GM18517 (cell line): ENCODE results near the gene UBR2.
"Not testable (repeated sequence)": the region's sequence is repeated elsewhere in the genome, so short reads cannot be mapped to it uniquely, and the experiment has no call there.

Experiments
- ATAC-seq: cut with Tn5 transposase; IDR thresholded peaks from one replicate; pipeline ENCODE4 v1.9.1; 2021; ENCODE audit warnings: mild to moderate bottlenecking, moderate library complexity; ENCODE audit not compliant: unreplicated experiment

The UBR2 gene

DNA sequence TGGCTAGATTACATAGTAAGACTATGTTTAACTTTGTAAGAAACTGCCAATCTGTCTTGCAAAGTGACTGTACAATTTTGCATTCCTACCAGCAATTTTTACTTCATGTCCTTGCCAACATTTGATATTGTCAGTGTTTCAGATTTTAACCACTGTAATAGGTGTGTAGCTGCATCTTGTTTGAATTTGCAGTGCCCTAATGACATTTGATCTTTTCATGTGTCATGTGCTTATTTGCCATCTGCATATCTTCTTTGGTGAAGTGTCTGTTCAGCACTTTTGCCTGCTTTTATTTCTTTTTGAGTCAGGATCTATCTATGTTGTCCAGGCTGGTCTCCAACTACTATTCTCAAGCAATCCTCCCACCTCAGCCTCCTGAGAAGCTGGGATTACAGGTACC lies 161.0 kb downstream of the UBR2 start:
- no peak for ATAC-seq

DNA sequence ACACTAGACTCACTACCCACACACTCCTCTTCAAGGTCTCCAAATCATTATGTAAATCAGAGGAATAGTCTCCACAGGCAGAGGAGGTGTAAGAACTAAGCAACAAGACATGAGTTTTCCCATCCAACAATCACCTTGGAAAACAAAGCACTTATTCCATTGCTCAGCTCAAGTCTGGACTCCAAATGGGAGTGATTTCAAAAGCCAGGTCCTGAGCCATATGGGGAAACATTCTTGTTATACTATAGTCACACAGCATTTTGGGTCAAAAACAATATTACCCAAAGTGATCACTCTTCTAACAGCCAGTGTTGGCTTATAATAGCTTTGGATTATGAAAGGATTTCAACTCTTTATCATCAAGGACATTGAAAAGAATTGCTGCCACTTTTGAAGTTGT lies 162.2 kb downstream of the UBR2 start:
- no peak for ATAC-seq

DNA sequence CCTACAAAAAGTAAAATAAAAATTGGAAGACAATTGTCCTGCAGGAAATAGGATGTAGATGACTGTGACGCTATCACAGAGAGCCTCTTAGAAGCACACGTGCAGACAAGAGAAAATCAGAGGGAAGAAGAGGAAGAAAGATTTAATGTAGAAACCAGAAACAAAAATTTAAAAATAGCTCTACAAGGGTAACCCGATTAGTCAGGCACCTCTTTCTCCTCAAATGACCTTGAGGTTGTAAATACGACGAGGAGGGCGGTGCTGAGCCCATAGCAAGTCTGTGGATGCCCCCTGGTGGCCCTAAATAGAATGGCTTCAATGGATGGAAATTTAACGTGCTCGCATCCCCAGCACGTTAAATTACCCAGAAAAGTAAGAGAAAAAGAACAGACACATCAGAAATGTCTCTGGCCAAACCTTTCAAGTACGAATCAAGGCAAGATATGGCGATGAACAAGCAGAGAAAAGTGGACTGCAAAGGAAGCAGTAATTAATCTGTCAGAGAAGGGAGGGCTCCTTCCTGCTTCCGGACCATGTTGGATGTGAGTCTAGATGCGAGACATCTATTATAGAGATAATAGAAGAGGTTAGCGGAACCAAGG lies 162.8 kb downstream of the UBR2 start:
- ATAC-seq: peak; percentile 78

DNA sequence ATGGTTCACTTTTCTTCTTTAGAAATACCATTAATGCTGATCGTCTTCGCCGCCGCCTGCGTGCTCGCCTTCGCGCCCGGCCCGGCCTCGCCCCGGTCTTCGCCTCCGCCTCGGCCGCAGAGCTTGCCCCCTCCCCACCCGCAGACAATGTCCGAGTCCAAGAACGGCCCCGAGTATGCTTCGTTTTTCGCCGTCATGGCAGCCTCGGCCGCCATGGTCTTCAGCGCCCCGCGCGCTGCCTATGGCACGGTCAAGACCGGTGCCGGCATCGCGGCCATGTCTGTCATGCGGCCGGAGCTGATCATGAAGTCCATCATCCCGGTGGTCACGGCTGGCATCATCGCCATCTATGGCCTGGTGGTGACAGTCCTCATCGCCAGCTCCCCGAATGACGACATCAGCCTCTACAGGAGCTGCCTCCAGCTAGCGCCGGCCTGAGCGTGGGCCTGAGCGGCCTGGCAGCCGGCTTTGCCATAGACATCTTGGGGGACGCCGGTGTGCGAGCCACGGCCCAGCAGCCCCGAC lies 163.3 kb downstream of the UBR2 start:
- ATAC-seq: no peak

DNA sequence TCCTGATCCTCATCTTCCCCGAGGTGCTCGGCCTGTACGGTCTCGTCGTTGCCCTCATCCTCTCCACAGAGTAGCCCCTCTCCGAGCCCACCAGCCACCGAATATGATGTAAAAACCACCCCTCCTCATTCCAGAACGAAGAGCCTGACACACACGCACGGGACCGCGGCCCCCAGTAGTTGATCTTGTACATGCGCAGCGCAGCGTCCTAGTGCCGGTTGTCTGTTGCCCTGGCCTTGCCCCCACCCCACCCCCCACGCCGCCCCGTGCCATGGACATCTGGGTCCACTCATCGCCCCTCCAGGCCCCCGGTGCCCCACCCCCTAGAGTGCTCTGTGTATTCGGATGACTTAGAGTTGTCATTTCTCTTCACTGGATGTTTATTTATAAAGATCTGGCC lies 163.8 kb downstream of the UBR2 start:
- no peak for ATAC-seq

DNA sequence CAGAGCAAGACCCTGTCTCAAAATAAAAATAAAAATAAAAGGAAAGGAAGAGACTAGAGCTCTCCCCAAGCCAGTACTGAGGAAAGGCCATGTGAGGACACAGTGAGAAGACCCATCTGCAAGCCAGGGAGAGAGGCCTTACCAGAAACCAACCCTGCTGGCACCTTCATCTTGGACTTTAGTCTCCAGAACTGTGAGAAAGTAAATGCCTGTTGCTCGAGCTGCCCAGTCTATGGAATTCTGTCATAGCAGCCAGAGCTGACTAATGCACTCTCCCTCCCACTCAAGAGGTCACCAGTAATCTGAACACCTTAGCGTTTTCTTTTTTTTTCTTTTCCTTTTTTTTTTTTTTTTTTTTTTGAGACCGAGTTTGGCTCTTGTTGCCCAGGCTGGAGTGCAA lies 165.9 kb downstream of the UBR2 start:
- ATAC-seq: no peak

DNA sequence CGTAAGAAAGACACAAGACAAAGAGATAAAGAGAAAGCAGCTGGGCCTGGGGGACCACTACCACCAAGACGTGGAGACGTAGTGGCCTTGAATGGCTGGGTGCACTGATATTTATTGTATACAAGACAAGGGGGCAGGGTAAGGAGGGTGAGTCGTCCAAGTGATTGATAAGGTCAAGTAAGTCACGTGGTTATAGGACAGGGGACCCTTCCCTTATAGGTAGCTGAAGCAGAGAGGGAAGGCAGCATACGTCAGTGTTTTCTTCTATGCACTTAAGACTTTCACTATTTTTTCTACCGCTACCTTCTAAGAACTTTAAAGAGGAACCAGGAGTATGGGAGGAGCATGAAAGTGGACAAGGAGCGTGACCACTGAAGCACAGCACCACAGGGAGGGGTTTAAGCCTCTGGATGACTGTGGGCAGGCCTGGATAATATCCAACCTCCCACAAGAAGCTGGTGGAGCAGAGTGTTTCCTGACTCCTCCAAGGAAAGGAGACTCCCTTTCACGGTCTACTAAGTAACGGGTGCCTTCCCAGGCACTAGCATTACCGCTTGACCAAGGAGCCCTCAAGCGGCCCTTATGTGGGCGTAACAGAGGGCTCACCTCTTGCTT lies 170.1 kb downstream of the UBR2 start:
- not testable (repeated sequence) for ATAC-seq

DNA sequence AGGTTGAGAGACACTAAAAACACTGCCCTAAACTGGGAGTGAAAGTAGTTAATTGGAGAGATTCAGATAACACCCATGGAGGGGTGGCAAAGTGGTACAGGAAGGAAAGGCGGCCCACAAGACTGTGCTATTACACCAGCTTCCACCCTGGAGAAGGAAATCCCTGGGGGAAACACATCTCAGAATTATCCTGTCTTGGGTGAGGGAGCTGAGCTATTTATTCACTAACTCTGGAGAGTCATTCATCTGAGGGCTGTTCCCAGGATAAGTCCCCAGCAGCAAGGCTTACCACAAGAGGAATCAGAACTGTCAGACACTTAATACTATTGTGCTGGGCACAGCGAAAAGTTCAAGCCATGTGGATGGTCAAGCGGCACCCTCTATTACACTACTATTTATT lies 172.1 kb downstream of the UBR2 start:
- no peak for ATAC-seq

DNA sequence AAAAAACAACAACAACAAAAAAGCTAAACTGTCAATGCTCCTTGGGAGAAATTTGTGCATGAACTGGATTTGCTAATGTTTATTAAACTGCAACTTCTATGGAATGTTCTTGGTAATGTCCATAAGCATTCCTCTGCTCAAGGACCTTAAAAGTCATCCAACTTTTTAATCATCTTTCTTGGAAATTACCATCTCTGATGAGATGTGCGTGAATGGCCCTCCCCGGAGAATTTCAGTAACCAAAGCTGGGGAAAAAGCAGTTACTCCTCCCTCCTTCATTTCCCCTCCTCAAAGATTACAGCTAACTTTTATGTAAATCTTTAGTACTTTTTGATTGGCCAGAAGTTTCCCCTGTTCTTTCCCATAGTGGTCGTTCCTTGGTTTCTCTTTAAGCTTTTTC lies 176.9 kb downstream of the UBR2 start:
- ATAC-seq: no peak

DNA sequence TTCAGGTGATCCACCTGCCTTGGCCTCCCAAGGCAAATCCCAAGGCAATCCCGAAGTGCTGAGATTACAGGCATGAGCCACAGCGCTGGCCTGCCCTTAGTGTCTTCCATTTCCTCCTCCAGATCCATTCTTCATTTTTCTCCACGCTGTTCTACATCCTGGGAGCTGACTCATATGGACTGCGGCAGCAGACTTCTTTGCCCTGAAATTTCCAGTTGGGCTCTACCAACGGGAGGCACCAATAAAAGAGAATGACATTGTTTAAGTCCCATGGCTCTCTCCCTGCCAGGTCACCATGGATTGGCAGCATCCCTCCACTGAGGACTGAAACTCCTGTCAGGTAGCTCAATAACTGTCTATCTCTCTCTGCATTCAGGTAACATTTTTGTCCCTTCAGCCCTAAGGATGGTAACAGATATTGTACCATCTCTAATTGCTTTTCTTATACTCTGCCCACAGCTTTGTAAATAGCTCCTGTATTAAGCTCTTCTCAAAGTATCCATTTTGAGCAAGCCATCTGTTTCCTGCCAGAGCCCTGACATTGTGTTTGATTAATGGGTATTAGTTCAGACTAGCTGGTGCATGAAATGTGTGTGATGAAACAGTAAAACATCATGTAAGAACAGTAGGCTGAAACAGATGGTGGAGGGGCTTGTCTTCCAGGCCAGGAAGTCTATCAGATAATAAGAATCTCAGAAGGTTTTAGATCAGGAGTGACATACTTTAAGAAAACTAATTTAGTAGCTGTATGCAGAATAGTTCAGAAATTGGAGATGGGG lies 178.5 kb downstream of the UBR2 start:
- no peak for ATAC-seq
